RWPE2 (cell line): ENCODE results near the gene CCDC12.

Experiments used
- ATAC-seq: fragments of 200-7000 bp; cut with Tn5 transposase; 3 replicates; pipeline ENCODE4 v1.9.1; 2021; ENCODE audit warnings: low read depth
- DNase-seq: peaks from one replicate; pipeline ENCODE4 v3.0.0-alpha.2; 2020; ENCODE audit warnings: low spot score
- H3K27ac ChIP-seq: fragments of 450-650 bp; 2 replicates; pipeline ENCODE4 v1.5.1; 2017; ENCODE audit warnings: mild to moderate bottlenecking; ENCODE audit not compliant: poor library complexity, severe bottlenecking
- H3K27me3 ChIP-seq: fragments of 250-450 bp; sonication (Bioruptor Pico); 2 replicates; pipeline ENCODE4 v1.5.1; 2021; ENCODE audit warnings: mild to moderate bottlenecking, moderate library complexity; ENCODE audit not compliant: insufficient read depth, poor library complexity, severe bottlenecking
- H3K36me3 ChIP-seq: fragments of 250-450 bp; sonication (Bioruptor Pico); 2 replicates; pipeline ENCODE4 v1.5.1; 2020; ENCODE audit warnings: low read depth, mild to moderate bottlenecking, moderate library complexity
- H3K4me1 ChIP-seq: fragments of 250-450 bp; sonication (Bioruptor Pico); 2 replicates; pipeline ENCODE4 v1.5.1; 2021; ENCODE audit warnings: mild to moderate bottlenecking, moderate library complexity; ENCODE audit not compliant: insufficient read depth, poor library complexity, severe bottlenecking
- H3K4me3 ChIP-seq: fragments of 250-450 bp; sonication (Bioruptor Pico); 2 replicates; pipeline ENCODE4 v1.5.1; 2021; ENCODE audit warnings: mild to moderate bottlenecking, moderate library complexity; ENCODE audit not compliant: severe bottlenecking
- H3K9me3 ChIP-seq: fragments of 250-450 bp; sonication (Bioruptor Pico); 2 replicates; pipeline ENCODE4 v1.5.1; 2021; ENCODE audit warnings: mild to moderate bottlenecking, moderate library complexity; ENCODE audit not compliant: severe bottlenecking
- CTCF ChIP-seq: fragments of 450-650 bp; IDR thresholded peaks from one replicate; pipeline ENCODE4 v1.5.1; 2017; ENCODE audit warnings: mild to moderate bottlenecking, moderate library complexity; ENCODE audit not compliant: poor library complexity, severe bottlenecking

The CCDC12 gene

GRCh38 chr3:46942076-46942475 is 34.5 kb downstream of the CCDC12 start:
- no peak for TF ChIP-seq CTCF
- Histone ChIP-seq H3K9me3 (no peaks in the 10 kb centered on the region), H3K27ac (no peak overlapping the region), H3K4me3 (no peak overlapping the region), H3K36me3 (peaks cover 39% of the 10 kb centered on the region), H3K4me1 (peaks cover 30% of the 10 kb centered on the region), H3K27me3 (no peaks in the 10 kb centered on the region)
- DNase-seq (no peak), ATAC-seq (no peak)

DNA sequence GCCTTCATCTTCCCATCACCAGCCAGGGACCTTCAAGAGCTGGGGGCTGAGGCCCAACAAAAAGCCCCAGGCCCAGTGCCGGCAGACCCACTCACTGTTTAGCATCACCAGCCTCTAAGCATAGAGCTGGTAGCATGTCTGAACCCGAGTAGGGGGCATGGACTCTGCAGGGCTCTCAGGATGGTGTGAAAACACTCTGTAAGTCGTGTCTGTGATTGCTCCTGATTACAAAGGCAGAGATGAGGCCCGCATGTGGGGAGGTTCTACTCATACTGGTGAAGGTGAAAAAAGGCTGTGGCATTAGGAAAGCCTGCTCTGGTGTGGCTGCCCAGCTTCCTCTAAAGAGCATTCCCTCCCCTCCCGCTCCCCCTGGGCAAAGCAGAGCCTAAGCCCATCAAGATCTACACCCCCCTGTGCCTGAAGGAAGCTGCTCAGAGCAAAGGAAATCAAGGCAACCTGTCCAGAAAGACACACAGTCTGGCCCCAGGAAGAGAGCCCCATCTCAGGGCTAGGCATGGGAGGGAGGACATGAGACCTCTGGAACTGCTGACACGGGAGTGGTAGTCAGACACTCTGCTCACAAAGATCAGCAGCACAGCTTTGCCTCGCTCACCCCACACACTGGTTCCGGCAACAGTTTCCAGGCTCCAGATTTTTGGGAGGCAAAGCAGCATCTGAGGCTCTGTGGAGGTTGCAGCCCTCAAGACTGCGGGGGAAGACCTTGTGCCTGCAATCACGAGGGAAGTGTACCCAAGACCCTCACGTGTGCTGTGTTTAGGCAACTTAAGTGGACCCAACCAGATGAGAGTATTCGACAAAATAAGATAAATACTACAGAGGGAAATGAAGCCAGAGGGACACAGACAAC is 36.7 kb downstream of the CCDC12 start:
- no peak for TF ChIP-seq CTCF
- Histone ChIP-seq H3K4me3 (no peak overlapping the region), H3K4me1 (peaks cover 32% of the 10 kb centered on the region), H3K27me3 (no peaks in the 10 kb centered on the region), H3K9me3 (no peaks in the 10 kb centered on the region), H3K36me3 (peaks cover 43% of the 10 kb centered on the region), H3K27ac (no peak overlapping the region)
- ATAC-seq: no peak
- peak; percentile 27 for DNase-seq

DNA sequence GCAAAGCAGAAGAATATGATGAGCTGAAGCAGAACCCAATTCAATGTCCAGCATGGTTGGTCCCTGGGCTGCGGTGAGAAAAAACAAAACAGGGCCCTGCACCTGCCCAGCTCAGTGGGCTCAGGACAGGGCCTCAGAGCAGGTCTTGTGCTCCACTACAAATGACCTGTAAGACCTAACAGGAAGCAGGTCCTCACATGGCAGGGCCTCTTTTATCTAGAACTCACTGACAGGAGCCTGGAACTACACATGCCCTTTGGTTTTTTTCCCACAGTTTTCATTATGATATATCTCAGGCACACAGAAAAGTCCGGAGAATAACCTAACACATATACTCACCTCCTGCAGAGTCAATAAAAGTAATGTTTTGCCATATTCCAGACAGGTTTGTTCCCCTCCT is 38.4 kb downstream of the CCDC12 start:
- Histone ChIP-seq H3K9me3 (no peaks in the 10 kb centered on the region), H3K27ac (no peak overlapping the region), H3K4me1 (peaks cover 37% of the 10 kb centered on the region), H3K36me3 (peaks cover 43% of the 10 kb centered on the region), H3K4me3 (no peak overlapping the region), H3K27me3 (no peaks in the 10 kb centered on the region)
- TF ChIP-seq CTCF: no peak
- ATAC-seq (no peak), DNase-seq (no peak)

DNA sequence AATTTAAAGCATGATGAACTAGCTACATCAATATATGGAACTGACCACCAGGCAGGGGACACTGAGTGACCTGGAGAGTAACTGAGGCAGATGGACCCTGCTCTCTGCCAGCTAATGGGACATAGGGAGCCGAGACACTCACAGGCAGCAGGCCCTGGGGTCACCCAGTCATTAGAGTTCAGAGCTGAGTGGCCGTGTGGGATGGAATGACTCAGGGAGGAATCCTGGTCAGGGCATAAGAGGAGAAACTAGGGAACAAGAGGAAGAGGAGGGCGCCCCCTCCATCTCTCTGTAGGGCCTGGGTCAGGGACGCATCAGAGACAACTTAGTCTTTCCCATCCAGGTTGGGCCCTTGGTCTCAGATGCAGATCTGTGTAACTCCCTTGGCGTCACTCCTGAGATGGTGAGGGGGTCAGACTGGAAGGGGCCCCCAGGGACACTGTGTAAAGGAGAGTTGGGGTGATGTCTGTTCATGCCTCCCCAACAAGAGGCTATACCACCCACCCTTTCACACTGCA is 39.8 kb downstream of the CCDC12 start:
- no peak for DNase-seq
- ATAC-seq: no peak
- H3K4me1 ChIP-seq: peaks cover 41% of the 10 kb centered on the region
- no peaks in the 10 kb centered on the region for H3K9me3 ChIP-seq
- no peak for TF ChIP-seq CTCF
- no peaks in the 10 kb centered on the region for H3K27me3 ChIP-seq
- H3K4me3 ChIP-seq: no peak overlapping the region
- peak overlapping the region; percentile 84 for H3K27ac ChIP-seq
- H3K36me3 ChIP-seq: peaks cover 43% of the 10 kb centered on the region
